Mesodermal cell (in vitro differentiated cells): ENCODE measurements around the gene TNFAIP8L2. TPM values are rescaled to one million over a fixed set of nuclear protein-coding genes. Genes with fewer than 3 reads are reported as not detected.

Source experiments
- H3K27ac ChIP-seq: 2 replicates; pipeline ENCODE4 v1.7.0; 2013; ENCODE audit warnings: mild to moderate bottlenecking, low read depth, low read length, moderate library complexity; ENCODE audit not compliant: severe bottlenecking
- H3K36me3 ChIP-seq: 2 replicates; pipeline ENCODE4 v1.7.1; 2013; ENCODE audit warnings: mild to moderate bottlenecking, low read length, moderate library complexity; ENCODE audit not compliant: control insufficient read depth, insufficient read depth
- H3K4me1 ChIP-seq: one replicate; pipeline ENCODE4 v1.7.1; 2013; ENCODE audit warnings: mild to moderate bottlenecking, low read length; ENCODE audit not compliant: insufficient read depth, control insufficient read depth, poor library complexity, severe bottlenecking
- H3K4me3 ChIP-seq: 2 replicates; pipeline ENCODE4 v1.7.0; 2013; ENCODE audit warnings: low read length, control low read depth, mild to moderate bottlenecking; ENCODE audit not compliant: insufficient read depth, poor library complexity, severe bottlenecking; ENCODE audit errors: extremely low read depth
- H3K9me3 ChIP-seq: 2 replicates; pipeline ENCODE4 v1.7.1; 2013; ENCODE audit warnings: mild to moderate bottlenecking, low read length, moderate library complexity; ENCODE audit not compliant: control insufficient read depth
- WGBS, 2 experiments: methylation state at CpG; one replicate each; pipeline ENCODE4 v1.1.5; 2013; ENCODE audit warnings: missing lambda C conversion rate in 2 of 2; ENCODE audit not compliant: insufficient coverage in 2 of 2; 5-methylcytosine and 5-hydroxymethylcytosine counted together
- polyA plus RNA-seq, 2 experiments: library from polyadenylated mRNA; stranded (reverse); fragments of 50-300 nt; gene quantifications; one replicate each; pipeline ENCODE4 v1.2.3, GENCODE V29; 2013

The TNFAIP8L2 gene
- not detected for polyA plus RNA-seq (2013, experiment 1 of 2)
- polyA plus RNA-seq (2013, experiment 2 of 2), result not detected

DNA sequence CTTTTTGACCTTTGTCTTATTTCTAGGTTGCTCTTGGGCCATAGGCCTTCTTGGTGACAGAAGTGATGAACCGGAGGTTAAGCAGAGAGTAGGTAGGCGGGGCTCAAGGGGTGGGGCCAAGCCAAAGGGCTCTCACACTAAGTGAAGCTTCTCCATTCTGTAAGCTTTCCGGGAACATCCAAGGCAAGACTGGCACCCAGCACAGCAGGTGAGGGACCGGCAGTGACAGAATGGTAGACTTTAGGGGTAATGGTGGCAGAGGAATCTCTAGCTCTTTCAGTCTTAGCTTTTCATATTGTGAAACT, at the start of gene TNFAIP8L2:
TSS of gene TNFAIP8L2 (plus strand) at position 135 of the 305 bp plus-strand sequence. CDS start 2,049 bp downstream, outside the sequence.
- H3K27ac ChIP-seq, result no peak within 1 kb of the TSS
- WGBS, 2 experiments, result 67 to 88% methylated on average over 3 to 4 of the region's 4 CpGs
- H3K36me3 ChIP-seq, result peaks cover 23% of the 10 kb centered on the region
- peaks cover 5% of the 10 kb centered on the region for H3K4me1 ChIP-seq
- H3K9me3 ChIP-seq, result no peaks in the 10 kb centered on the region
- no peak within 1 kb of the TSS for H3K4me3 ChIP-seq

DNA sequence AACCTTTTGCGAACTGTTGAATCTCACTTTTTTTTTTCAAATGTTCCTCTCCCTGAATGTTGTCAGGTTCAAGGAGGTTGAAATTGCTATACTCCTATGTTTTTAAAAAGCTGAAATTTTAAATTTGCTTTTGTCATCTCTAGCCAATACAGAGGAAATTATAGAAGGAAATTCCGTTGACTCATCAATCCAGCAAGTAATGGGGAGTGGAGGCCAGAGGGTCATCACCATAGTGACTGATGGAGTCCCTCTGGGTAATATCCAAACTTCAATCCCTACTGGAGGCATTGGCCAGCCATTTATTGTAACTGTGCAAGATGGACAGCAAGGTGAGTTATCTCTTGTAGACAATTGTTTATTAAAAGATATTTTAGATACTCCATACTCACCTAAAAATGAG, 49.6 kb upstream of the TNFAIP8L2 start:
- 60% methylated on average over 1 of the region's 2 CpGs; no CpG with 5 or more reads in 1 of the 2 experiments for WGBS, 2 experiments
- Histone ChIP-seq H3K4me1 (no peaks in the 10 kb centered on the region), H3K36me3 (no peaks in the 10 kb centered on the region), H3K4me3 (no peak overlapping the region), H3K9me3 (no peaks in the 10 kb centered on the region), H3K27ac (no peak overlapping the region)

DNA sequence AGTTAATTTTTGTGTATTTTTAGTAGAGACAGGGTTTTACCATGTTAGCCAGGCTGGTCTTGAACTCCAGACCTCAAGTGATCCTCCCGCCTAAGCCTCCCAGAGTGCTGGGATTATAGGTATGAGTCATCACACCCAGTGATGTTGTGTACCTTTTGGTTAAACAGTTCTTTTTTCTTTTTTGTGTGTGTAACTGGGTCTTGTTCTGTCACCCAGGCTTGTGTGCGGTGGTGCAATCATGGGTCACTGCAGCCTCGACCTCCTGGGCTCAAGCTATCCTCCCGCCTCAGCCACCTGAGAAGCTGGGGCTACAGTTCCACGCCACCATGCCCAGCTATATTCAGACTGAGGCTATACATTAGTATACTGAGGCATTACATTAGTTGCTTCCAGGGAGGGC, 48.1 kb upstream of the TNFAIP8L2 start:
- H3K4me1 ChIP-seq, result no peaks in the 10 kb centered on the region
- H3K27ac ChIP-seq, result no peak overlapping the region
- 100% methylated on average over 3 of the region's 5 CpGs for WGBS, 2 experiments

GRCh38 chr1:151113877-151114276, 42.6 kb upstream of the TNFAIP8L2 start:
- Histone ChIP-seq H3K4me3 (no peak overlapping the region), H3K4me1 (no peaks in the 10 kb centered on the region)
- WGBS, 2 experiments, result no CpG with 5 or more reads among the region's 5 CpGs

More for the DNA sequence above, 48.1 kb upstream of the TNFAIP8L2 start:
- Histone ChIP-seq H3K9me3 (no peaks in the 10 kb centered on the region), H3K4me3 (no peak overlapping the region), H3K36me3 (no peaks in the 10 kb centered on the region)

DNA sequence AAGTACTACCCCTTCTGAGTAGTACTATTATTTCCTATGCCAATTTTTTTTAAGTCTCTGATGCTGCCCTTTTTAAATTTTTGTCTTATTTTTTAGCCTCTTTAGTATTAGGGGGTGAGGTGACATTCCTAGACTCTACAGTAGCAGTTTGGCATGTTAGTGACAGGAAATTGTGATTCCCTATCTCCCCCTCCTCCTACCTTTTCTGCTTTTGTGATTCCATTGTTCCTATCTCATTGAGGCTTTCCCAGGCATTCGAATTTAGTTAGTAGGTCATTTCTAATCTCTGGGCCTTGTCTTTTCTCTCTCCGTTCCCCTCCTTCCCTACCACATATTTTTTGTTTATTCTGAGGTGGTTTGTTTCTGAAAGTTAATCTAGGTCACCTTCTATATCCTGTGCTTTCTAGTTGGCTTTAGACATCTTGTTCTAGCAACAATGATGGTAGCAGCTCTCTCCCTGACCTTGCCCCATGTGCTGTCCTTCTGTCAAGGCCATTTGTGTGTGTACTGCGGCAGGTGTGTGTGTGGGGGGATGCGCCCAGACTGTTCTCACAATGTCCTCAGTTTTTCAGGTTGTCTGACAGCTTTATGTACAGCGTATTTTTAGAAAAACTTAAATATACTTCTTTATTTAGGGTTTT, 31.6 kb upstream of the TNFAIP8L2 start:
- no CpG with 5 or more reads among the region's 5 CpGs for WGBS, 2 experiments
- Histone ChIP-seq H3K4me3 (no peak overlapping the region), H3K36me3 (no peaks in the 10 kb centered on the region), H3K27ac (no peak overlapping the region), H3K4me1 (no peaks in the 10 kb centered on the region), H3K9me3 (no peaks in the 10 kb centered on the region)

More at GRCh38 chr1:151113877-151114276, 42.6 kb upstream of the TNFAIP8L2 start:
- Histone ChIP-seq H3K36me3 (peaks cover 5% of the 10 kb centered on the region), H3K9me3 (no peaks in the 10 kb centered on the region), H3K27ac (no peak overlapping the region)

DNA sequence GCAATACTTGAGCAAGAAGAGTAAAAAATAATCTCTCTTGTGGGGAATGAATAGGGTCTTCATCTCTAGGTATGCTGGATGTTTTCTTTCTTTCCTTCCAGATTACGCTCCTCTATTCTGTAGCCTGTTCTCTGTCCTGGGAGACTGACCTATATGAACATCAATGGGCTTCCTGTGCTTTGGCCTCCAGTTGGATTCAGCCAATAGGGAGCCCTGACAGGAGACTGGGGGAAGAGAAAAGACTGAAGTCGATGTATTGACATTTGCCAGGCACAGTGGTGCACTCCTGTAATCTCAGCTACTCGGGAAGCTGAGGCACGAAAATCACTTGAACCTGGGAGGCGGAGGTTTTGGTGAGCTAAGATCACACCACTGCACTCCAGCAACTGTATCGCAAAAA, 27.6 kb upstream of the TNFAIP8L2 start:
- peaks cover 10% of the 10 kb centered on the region for H3K4me1 ChIP-seq
- no peak overlapping the region for H3K4me3 ChIP-seq
- 64 to 69% methylated on average over 4 to 5 of the region's 6 CpGs for WGBS, 2 experiments
- H3K9me3 ChIP-seq, result no peaks in the 10 kb centered on the region
- H3K36me3 ChIP-seq, result peaks cover 4% of the 10 kb centered on the region
- H3K27ac ChIP-seq, result peak overlapping the region; percentile 25

- Histone ChIP-seq H3K4me3 (no peak overlapping the region), H3K9me3 (no peaks in the 10 kb centered on the region), H3K4me1 (peaks cover 10% of the 10 kb centered on the region), H3K36me3 (peaks cover 14% of the 10 kb centered on the region), H3K27ac (no peak overlapping the region)
- 30 to 39% methylated on average over 34 to 43 of the region's 45 CpGs for WGBS, 2 experiments
Observed at GRCh38 chr1:151130987-151131586, 25.4 kb upstream of the TNFAIP8L2 start.

DNA sequence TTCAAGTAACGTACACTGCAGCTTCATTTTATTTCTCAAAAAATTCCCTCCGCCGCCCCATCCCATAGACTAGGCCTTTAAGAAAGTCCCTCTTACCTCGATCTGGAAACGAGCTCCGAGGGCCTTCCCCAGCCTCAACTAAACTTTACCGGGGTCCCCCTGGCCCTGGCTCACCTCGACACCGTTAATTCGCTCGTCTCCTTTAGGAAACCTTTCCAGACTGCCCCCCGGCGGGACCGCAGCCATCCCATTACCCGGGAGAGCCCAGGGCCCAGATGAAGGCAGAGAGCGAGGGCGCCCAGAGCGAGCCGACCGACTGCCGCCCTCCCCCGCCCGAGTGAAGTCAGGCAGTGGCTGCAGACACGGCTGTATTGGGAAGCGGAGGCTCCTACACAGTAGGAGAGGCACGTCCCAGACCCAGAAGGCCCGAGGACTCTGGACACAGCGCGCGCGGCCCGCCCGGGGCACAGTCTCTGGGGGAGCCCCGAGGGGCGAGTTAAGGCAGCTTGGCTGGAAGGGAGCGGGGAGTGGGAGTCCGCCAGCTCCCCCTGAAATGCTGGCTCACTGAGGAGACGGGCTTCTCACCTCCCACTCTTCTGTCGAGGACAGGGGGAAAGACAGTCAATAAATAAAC, 24.6 kb upstream of the TNFAIP8L2 start:
- H3K4me1 ChIP-seq, result peaks cover 10% of the 10 kb centered on the region
- peaks cover 19% of the 10 kb centered on the region for H3K36me3 ChIP-seq
- H3K9me3 ChIP-seq, result no peaks in the 10 kb centered on the region
- H3K4me3 ChIP-seq, result no peak overlapping the region
- H3K27ac ChIP-seq, result no peak overlapping the region
- WGBS, 2 experiments, result 42 to 52% methylated on average over 33 to 34 of the region's 39 CpGs

DNA sequence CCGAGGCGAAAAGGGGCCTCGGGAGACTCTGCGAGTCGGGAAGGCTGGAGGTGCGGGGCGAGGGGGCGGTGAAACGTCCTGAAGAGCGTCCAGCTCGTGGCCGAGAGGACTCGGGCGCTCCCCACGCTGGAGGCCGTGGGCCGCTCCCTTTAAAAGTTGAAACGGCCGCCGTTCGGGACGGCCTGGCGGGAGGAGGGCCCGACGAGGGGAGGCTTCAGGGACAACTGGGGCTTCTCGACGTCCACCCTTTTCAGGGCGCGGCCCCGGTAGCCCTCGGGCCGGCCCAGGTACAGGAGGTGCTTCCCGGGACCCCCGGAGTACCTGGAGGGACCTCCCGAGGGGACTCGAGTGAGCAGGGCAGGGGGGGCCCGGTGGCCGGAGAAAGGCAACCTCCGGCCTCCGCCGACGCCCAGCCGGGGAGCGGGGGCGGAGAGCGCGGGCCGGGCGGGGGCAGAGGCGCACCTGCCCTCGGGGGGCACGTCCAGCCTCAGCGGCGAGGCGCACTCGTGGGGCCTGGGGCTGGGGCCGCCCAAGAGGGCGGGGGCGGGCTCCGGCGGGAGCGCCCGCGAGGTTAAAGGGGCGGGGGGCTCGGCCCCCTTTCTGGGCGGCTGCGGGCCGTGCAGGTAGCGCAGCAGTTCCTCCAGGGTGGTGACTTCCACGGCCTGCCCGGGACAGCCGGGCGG, 24.0 kb upstream of the TNFAIP8L2 start:
- H3K9me3 ChIP-seq, result no peaks in the 10 kb centered on the region
- H3K36me3 ChIP-seq, result peaks cover 22% of the 10 kb centered on the region
- no peak overlapping the region for H3K4me3 ChIP-seq
- peaks cover 10% of the 10 kb centered on the region for H3K4me1 ChIP-seq
- H3K27ac ChIP-seq, result no peak overlapping the region
- WGBS, 2 experiments, result 79 to 81% methylated on average over 42 to 69 of the region's 74 CpGs

- Histone ChIP-seq H3K4me3 (no peak overlapping the region), H3K9me3 (no peaks in the 10 kb centered on the region), H3K36me3 (peaks cover 25% of the 10 kb centered on the region), H3K4me1 (peaks cover 10% of the 10 kb centered on the region), H3K27ac (no peak overlapping the region)
- WGBS, 2 experiments, result 77 to 81% methylated on average over 51 to 63 of the region's 65 CpGs
Observed at GRCh38 chr1:151133018-151133806, 23.2 kb upstream of the TNFAIP8L2 start.
